HL-60 (cell line): Measurements from ENCODE around the gene XPA.
A peak's percentile ranks its signal among the peaks of the same experiment; 100 is the strongest.

ENCODE experiments used
- CTCF ChIP-seq: IDR thresholded peaks from one replicate; pipeline ENCODE4 v1.5.1; 2011; ENCODE audit warnings: low read length, control low read depth, inconsistent platforms; ENCODE audit not compliant: insufficient read depth
- GABPA ChIP-seq: IDR thresholded peaks from 2 replicates; pipeline ENCODE4 v1.6.1; 2012; ENCODE audit warnings: low read depth
- POLR2AphosphoS5 ChIP-seq: IDR thresholded peaks from 2 replicates; pipeline ENCODE4 v1.6.1; 2012; ENCODE audit warnings: low read depth
- REST ChIP-seq: IDR thresholded peaks from 2 replicates; pipeline ENCODE4 v1.6.1; 2012; ENCODE audit warnings: low read depth; ENCODE audit not compliant: insufficient replicate concordance

- no peak for TF ChIP-seq CTCF
- TF ChIP-seq POLR2AphosphoS5, result peak; percentile 92
- peak; percentile 70 for TF ChIP-seq REST
- TF ChIP-seq GABPA, result peak; percentile 93
Observed at GRCh38 chr9:97632985-97633858, 63.9 kb downstream of the XPA start, which contains the start of the genes NCBP1 and TSTD2.
